ENCODE data around the gene TRMT1. TPM values are rescaled to one million over a fixed set of nuclear protein-coding genes. Genes with fewer than 3 reads are reported as not detected.

TRMT1 gene
- total and polyA plus RNA-seq, 3 donors from 2014 or later = 35.9 to 50.0 (median 44.8) TPM

- intact Hi-C loops (cut with DNase I; ENCODE audit: low total_unique reads) = loop anchor here (2.0 kb wide), 1 partner anchor 107 kb away; no protein-coding TSS in a partner anchor
- Histone ChIP-seq H3K27ac (peak overlapping the region; percentile 64 to 80), H3K36me3 (ENCODE audit: low read depth, missing control alignments) (no peaks in the 10 kb centered on the region), H3K4me1 (peaks cover 37% of the 10 kb centered on the region), H3K4me3 (no peak overlapping the region), H3K9me3 (no peaks in the 10 kb centered on the region), H3K27me3 (no peaks in the 10 kb centered on the region)
- TF ChIP-seq POLR2A (IDR thresholded peaks at IDR 0.05) (no peak), CTCF (IDR thresholded peaks at IDR 0.05) (no peak)
- 28 to 52% methylated on average over 21 to 25 of the region's 25 CpGs for WGBS, 2 donors
- DNase-seq = peak; percentile 57
These were observed 25.0 kb downstream of the TRMT1 start for GRCh38 chr19:13091400-13092157.

- Histone ChIP-seq H3K4me1 (peaks cover 37% of the 10 kb centered on the region), H3K27me3 (no peaks in the 10 kb centered on the region), H3K4me3 (no peak overlapping the region), H3K27ac (peak overlapping the region in 1 of 2 donors; percentile 80), H3K36me3 (ENCODE audit: low read depth, missing control alignments) (no peaks in the 10 kb centered on the region), H3K9me3 (no peaks in the 10 kb centered on the region)
- TF ChIP-seq CTCF (IDR thresholded peaks at IDR 0.05) (no peak), POLR2A (IDR thresholded peaks at IDR 0.05) (no peak)
- 50% methylated on average over 4 to 10 of the region's 10 CpGs for WGBS, 2 donors
- intact Hi-C loops (cut with DNase I; ENCODE audit: low total_unique reads) = no loop called here
- no peak for DNase-seq
These were observed 25.9 kb downstream of the TRMT1 start for GRCh38 chr19:13090511-13091231.

GRCh38 chr19:13089857-13090507, 26.6 kb downstream of the TRMT1 start:
- no peak overlapping the region for H3K4me3 ChIP-seq

More at GRCh38 chr19:13089857-13090507, 26.6 kb downstream of the TRMT1 start:
- Histone ChIP-seq H3K9me3 (no peaks in the 10 kb centered on the region), H3K4me1 (peaks cover 37% of the 10 kb centered on the region), H3K27ac (peak overlapping the region; percentile 21 to 80), H3K36me3 (ENCODE audit: low read depth, missing control alignments) (no peaks in the 10 kb centered on the region), H3K27me3 (no peaks in the 10 kb centered on the region)
- no peak for TF ChIP-seq POLR2A (IDR thresholded peaks at IDR 0.05)
- no peak for TF ChIP-seq CTCF (IDR thresholded peaks at IDR 0.05)
- WGBS, 2 donors = 73 to 75% methylated on average over 10 to 11 of the region's 12 CpGs
- DNase-seq = no peak
- intact Hi-C loops (cut with DNase I; ENCODE audit: low total_unique reads) = no loop called here
